LNCAP (cell line): ENCODE data around the gene DPP6.

Experiments
- CTCF ChIP-seq: fragments of 450-650 bp; IDR thresholded peaks from 2 replicates; pipeline ENCODE4 v1.5.1; 2017; ENCODE audit warnings: mild to moderate bottlenecking

Gene DPP6

GRCh38 chr7:154302380-154302779 is 250.2 kb downstream of the DPP6 start:
- no peak for TF ChIP-seq CTCF

GRCh38 chr7:154304231-154304630 is 252.0 kb downstream of the DPP6 start:
- TF ChIP-seq CTCF = no peak

GRCh38 chr7:154304740-154305700 is 252.8 kb downstream of the DPP6 start:
- TF ChIP-seq CTCF = no peak

GRCh38 chr7:154306036-154306435 is 253.8 kb downstream of the DPP6 start:
- no peak for TF ChIP-seq CTCF

- no peak for TF ChIP-seq CTCF
Observed at GRCh38 chr7:154308928-154309327, 256.7 kb downstream of the DPP6 start.

- TF ChIP-seq CTCF = no peak
Observed at GRCh38 chr7:154310114-154310513, 257.9 kb downstream of the DPP6 start.

- TF ChIP-seq CTCF = no peak
Observed at GRCh38 chr7:154324196-154324595, 272.0 kb downstream of the DPP6 start.
